ENCODE data around the gene MLLT10.

MLLT10 gene

GRCh38 chr10:21769041-21769440 lies 235.0 kb downstream of the MLLT10 start:
- DNase-seq (ENCODE audit: low read depth, low spot score) = no peak

- no peak for DNase-seq (ENCODE audit: low read depth, low spot score)
Observed at GRCh38 chr10:21771219-21771618, 237.2 kb downstream of the MLLT10 start.

GRCh38 chr10:21776883-21777282 lies 242.9 kb downstream of the MLLT10 start:
- no peak for DNase-seq (ENCODE audit: low read depth, low spot score)

DNA sequence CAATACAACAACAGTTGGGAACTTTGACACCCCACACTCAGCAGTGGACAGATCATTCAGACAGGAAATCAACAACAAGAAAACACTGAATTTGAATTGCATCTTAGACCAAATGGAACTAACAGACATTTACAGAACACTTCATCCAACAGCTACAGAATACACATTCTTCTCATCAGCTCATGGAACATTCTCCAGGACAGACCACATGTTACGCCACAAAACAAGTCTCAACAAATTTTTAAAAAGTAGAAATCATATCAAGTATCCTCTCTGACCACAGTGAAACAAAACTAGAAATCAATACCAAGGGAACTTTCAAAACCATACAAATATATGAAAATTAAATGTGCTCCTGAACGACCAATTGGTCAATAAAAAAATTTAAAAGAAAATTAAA lies 257.2 kb downstream of the MLLT10 start:
- no peak for DNase-seq (ENCODE audit: low read depth, low spot score)
